Lower leg skin (tissue), 4 donors: ENCODE measurements around the gene FBRSL1. TPM values are rescaled to one million over a fixed set of nuclear protein-coding genes. Genes with fewer than 3 reads are reported as not detected.
"Not testable (repeated sequence)": the region's sequence is repeated elsewhere in the genome, so short reads cannot be mapped to it uniquely, and the experiment has no call there.

Source experiments
- DNase-seq, 2 donors: peaks; one replicate each; pipeline ENCODE4 v3.0.0-alpha.2; 2019; ENCODE audit warnings: low spot score in 2 of 2
- H3K4me3 ChIP-seq: fragments of 200-600 bp; sonication (generic); 2 replicates; pipeline ENCODE4 v1.5.1; 2017; ENCODE audit warnings: mild to moderate bottlenecking, low read depth; ENCODE audit not compliant: poor library complexity, severe bottlenecking
- POLR2A ChIP-seq, 2 donors: fragments of 450-650 bp; IDR thresholded peaks; one replicate each; pipeline ENCODE4 v1.6.1; 2016 to 2017; ENCODE audit warnings: antibody characterized with exemption in 2 of 2, mild to moderate bottlenecking in 1 of 2, moderate library complexity in 1 of 2
- whole genome bisulfite sequencing, 2 donors: methylation state at CpG; one replicate each; pipeline ENCODE4 v1.1.5; 2018; 5-methylcytosine and 5-hydroxymethylcytosine counted together
- intact Hi-C: fragments of 100-400 bp; cut with DNase I; formaldehyde crosslinking; loops from one replicate; pipeline ENCODE4 v1.15.0; 2023; ENCODE audit warnings: low total_unique reads
- total RNA-seq, 4 donors: library from RNA; depleted of rRNA; stranded (reverse); fragments of >200 nt; gene quantifications; one replicate each; pipeline ENCODE4 v1.1.0, GENCODE V29; 2016
- TF ChIP-seq, protein P1 (sequence below), 3 donors: fragments of 450-650 bp; IDR thresholded peaks; one replicate each; pipeline ENCODE4 v1.5.1; 2016; ENCODE audit warnings: antibody characterized with exemption in 3 of 3, mild to moderate bottlenecking in 3 of 3, moderate library complexity in 2 of 3

Gene FBRSL1
- total RNA-seq, 4 donors from 2014 or later = 15.5 to 250 (median 19.6) TPM

DNA sequence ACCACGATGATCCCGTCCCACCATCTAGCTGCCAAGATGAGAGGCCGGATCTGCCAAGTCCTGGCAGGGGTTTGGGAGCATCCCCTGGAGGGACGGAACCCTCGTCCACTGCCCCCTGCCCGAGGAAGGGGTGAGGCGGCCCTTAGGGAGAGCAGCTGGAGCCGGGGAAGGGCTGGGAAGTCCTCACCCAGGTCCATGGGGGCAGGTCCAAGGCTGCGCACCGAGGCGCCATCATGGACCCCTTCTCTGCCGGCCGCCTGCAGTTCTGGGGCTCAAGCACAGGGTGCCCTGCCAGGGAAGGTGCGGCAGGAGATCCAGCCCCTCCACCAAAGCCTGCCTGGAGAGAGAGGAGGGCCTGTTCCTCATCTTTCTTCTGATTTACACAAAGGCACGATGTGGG lies 17.6 kb upstream of the FBRSL1 start:
- no peak overlapping the region for H3K4me3 ChIP-seq
- TF ChIP-seq POLR2A (IDR thresholded peaks at IDR 0.05) = no peak
- TF ChIP-seq, protein P1, sequence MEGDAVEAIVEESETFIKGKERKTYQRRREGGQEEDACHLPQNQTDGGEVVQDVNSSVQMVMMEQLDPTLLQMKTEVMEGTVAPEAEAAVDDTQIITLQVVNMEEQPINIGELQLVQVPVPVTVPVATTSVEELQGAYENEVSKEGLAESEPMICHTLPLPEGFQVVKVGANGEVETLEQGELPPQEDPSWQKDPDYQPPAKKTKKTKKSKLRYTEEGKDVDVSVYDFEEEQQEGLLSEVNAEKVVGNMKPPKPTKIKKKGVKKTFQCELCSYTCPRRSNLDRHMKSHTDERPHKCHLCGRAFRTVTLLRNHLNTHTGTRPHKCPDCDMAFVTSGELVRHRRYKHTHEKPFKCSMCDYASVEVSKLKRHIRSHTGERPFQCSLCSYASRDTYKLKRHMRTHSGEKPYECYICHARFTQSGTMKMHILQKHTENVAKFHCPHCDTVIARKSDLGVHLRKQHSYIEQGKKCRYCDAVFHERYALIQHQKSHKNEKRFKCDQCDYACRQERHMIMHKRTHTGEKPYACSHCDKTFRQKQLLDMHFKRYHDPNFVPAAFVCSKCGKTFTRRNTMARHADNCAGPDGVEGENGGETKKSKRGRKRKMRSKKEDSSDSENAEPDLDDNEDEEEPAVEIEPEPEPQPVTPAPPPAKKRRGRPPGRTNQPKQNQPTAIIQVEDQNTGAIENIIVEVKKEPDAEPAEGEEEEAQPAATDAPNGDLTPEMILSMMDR (IDR thresholded peaks at IDR 0.05) = no peak
- intact Hi-C loops = no loop called here
- DNase-seq = no peak
- WGBS, 2 donors = 58 to 72% methylated on average over 13 to 14 of the region's 15 CpGs

DNA sequence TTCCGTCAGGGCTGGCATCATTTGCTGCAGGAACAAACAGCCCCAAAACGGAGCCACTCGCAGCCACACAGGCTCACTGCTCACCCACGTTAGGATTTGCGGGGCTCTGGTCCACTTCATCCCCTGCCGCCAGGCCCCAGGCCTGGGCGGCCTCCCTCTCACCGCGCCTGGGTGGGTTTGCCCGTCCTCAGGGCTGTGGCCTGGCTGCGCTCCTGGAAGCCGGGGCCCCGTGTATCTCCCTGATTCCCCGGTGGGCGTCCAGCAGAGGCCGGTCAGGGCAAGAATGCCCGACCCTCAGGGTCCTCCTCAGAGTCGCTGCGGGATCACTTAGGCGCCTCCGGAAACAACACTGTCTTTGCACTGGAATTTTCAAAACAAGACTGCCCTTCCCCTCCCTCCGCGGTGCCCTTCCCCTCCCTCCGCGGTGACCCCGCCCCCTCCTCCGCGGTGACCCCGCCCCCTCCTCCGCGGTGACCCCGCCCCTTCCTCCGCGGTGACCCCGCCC lies 15.7 kb upstream of the FBRSL1 start:
- 56 to 75% methylated on average over 21 of the region's 35 CpGs for WGBS, 2 donors
- intact Hi-C loops = no loop called here
- TF ChIP-seq, protein P1 (IDR thresholded peaks at IDR 0.05) = no peak
- H3K4me3 ChIP-seq = no peak overlapping the region
- DNase-seq = no peak

- no CpG with 5 or more reads among the region's 56 CpGs for WGBS, 2 donors
- DNase-seq, intact Hi-C loops, H3K4me3 ChIP-seq: not testable (repeated sequence)
These were observed 15.1 kb upstream of the FBRSL1 start for GRCh38 chr12:132474799-132475303.

DNA sequence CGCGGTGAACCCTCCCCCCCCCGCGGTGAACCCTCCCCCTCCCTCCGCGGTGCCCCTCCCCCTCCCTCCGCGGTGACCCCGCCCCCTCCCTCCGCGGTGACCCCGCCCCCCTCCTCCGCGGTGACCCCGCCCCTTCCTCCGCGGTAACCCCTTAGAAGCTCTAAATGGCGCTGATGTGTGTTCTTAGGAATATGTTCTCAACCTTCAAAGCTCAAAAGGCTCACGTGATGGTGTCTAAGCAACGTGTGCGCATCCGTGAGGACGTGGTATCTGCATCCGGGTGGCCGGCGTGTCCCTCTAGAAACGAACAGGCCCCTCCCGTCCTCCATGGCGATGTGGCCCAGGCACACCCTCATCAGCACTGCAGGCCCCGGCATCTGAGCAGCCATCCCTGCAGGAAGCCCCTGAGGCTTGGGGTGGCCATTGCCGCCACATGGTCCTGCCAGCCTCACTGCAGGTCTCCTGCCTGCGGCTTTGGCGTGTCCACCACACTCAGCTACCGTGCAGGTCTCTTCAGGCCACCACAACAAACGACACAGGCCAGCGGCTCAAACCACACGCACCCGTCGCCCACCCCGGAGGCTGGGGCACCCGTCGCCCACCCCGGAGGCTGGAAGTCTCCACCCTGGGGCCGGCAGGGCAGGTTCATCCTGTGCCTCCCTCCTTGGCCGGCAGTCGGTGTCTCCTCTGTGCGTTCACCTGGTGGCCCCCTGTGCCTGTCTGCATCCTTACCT lies 14.5 kb upstream of the FBRSL1 start:
- intact Hi-C loops = no loop called here
- 77 to 88% methylated on average over 26 to 32 of the region's 47 CpGs for WGBS, 2 donors
- DNase-seq = no peak
- TF ChIP-seq POLR2A (IDR thresholded peaks at IDR 0.05) = no peak
- TF ChIP-seq, protein P1 (IDR thresholded peaks at IDR 0.05) = no peak
- H3K4me3 ChIP-seq = no peak overlapping the region

DNA sequence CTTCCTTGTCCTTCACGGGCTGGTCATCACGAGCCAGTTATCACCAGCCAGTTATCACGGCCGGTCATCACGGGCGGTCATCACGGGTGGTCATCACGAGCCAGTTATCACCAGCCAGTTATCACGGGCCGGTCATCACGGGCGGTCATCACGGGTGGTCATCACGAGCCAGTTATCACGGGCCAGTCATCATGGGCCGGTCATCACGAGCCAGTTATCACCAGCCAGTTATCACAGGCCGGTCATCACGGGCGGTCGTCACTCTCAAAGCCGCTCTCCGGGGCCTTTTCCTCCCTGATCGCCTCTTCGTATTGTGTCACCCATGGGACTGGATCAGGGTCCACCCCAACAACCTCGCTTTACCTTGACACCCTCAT lies 13.9 kb upstream of the FBRSL1 start:
- intact Hi-C loops = no loop called here
- TF ChIP-seq, protein P1 (IDR thresholded peaks at IDR 0.05) = no peak
- no peak for TF ChIP-seq POLR2A (IDR thresholded peaks at IDR 0.05)
- no peak for DNase-seq
- H3K4me3 ChIP-seq = no peak overlapping the region
- WGBS, 2 donors = 84 to 93% methylated on average over 26 of the region's 26 CpGs

GRCh38 chr12:132476421-132476820 lies 13.5 kb upstream of the FBRSL1 start:
- no peak for DNase-seq
- no peak for TF ChIP-seq POLR2A (IDR thresholded peaks at IDR 0.05)
- TF ChIP-seq, protein P1 (IDR thresholded peaks at IDR 0.05) = no peak
- H3K4me3 ChIP-seq = no peak overlapping the region
- 86 to 92% methylated on average over 18 of the region's 18 CpGs for WGBS, 2 donors
- intact Hi-C loops = no loop called here
